NCI-H510A (cell line): ENCODE results near the gene KLRC3.
A peak's percentile ranks its signal among the peaks of the same experiment; 100 is the strongest.
"Not testable (repeated sequence)": the region's sequence is repeated elsewhere in the genome, so short reads cannot be mapped to it uniquely, and the experiment has no call there.

ENCODE experiments used
- DNase-seq: peaks from one replicate; lab custom pipeline; 2025; lab: John Stamatoyannopoulos, UW

The KLRC3 gene

GRCh38 chr12:10369557-10370415 is 50.6 kb downstream of the KLRC3 start:
- no peak for DNase-seq

DNA sequence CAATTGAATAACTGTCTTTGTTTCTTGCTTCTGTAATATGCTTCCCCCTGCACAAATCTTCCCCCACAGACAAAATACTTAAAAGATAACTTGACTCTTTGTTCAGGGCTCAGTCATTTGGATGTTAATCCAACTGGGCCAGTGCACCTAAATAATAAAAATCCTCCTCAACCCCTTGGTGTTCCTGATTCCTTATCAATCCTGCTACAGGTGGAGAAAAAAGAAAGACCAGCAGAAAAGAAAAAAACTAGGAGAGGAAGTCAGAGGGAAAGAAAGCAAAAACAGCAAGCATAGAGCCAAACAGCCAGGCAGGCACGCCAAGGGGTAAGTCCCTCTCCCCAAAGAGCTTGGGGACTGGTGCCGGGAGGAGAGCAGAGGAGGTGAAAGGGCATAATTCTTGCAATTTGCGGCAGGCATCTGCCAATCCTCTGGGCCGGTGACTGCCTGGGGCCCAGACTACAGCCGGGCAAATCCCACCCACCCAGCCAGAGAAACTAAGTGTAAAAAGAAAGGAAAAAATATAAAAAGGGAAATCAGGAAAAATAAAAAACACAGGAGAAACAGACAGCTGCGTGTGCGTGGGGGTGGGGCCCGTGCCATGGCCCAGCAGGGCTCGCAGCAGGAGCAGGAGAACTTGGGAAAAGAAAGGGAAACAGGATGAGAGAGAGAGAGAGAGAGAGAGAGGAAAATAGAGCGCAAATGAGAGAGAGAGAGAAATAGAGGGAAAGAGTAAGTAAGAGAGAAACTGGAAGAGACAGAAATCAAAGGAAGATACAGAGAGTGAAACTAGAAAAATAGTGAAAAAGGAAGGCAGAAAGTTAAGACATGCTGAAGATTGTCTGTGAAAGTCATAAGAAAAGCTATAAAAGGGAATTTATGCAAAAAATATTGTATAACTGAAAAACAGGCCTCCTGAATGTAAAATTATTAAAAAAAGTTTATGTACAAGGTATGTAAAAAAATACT is 51.9 kb downstream of the KLRC3 start:
- DNase-seq = no peak

GRCh38 chr12:10367714-10368113 is 52.7 kb downstream of the KLRC3 start:
- DNase-seq = not testable (repeated sequence)

GRCh38 chr12:10366875-10367274 is 53.5 kb downstream of the KLRC3 start:
- no peak for DNase-seq

GRCh38 chr12:10365696-10366405 is 54.5 kb downstream of the KLRC3 start:
- DNase-seq = peak; percentile 10

- peak; percentile 71 for DNase-seq
These were observed 55.4 kb downstream of the KLRC3 start for GRCh38 chr12:10364815-10365622.

GRCh38 chr12:10363914-10364814 is 56.2 kb downstream of the KLRC3 start:
- DNase-seq = peak; percentile 16

- no peak for DNase-seq
These were observed 56.8 kb downstream of the KLRC3 start for GRCh38 chr12:10363658-10363913.

- no peak for DNase-seq
These were observed 57.4 kb downstream of the KLRC3 start for GRCh38 chr12:10362828-10363657.

DNA sequence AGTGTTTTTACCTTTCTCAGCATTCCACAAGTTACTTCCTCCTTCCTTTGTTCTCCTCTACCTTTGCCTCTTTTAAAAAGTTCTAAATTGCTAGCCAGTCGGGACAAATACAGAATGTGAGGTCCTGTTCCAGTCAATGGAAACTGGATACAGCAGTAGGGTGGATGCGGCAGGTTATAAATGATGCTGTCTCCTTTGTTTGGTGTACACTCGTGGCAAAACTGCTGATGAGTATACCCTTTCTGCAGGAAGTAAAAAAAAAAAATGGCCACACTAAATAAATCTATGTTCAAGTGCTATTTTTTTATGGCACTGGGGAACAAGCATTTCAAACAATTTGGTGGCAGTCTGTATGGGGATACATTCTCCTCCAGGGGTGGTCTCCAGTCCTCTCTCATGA is 58.1 kb downstream of the KLRC3 start:
- no peak for DNase-seq
